CD4-positive, alpha-beta T cell treated with Interleukin-4 for 4 hours (primary cell): ENCODE results near the gene ZNF280C.
"Not testable (repeated sequence)": the region's sequence is repeated elsewhere in the genome, so short reads cannot be mapped to it uniquely, and the experiment has no call there.

Experiments
- DNase-seq: peaks from one replicate; pipeline ENCODE4 v3.0.0-alpha.2; 2020

ZNF280C gene

GRCh38 chrX:130261296-130261893 lies 7.3 kb downstream of the ZNF280C start:
- DNase-seq: no peak

- no peak for DNase-seq
Measured at GRCh38 chrX:130260316-130260715, 8.4 kb downstream of the ZNF280C start.

GRCh38 chrX:130253916-130254315 lies 14.8 kb downstream of the ZNF280C start:
- no peak for DNase-seq

- DNase-seq: no peak
Measured at GRCh38 chrX:130251671-130252070, 17.0 kb downstream of the ZNF280C start.

GRCh38 chrX:130247996-130248395 lies 20.7 kb downstream of the ZNF280C start:
- DNase-seq: no peak

- DNase-seq: no peak
Measured at GRCh38 chrX:130246084-130246483, 22.6 kb downstream of the ZNF280C start.

- DNase-seq: no peak
Measured at GRCh38 chrX:130245441-130245840, 23.3 kb downstream of the ZNF280C start.

GRCh38 chrX:130231184-130231583 lies 37.5 kb downstream of the ZNF280C start:
- not testable (repeated sequence) for DNase-seq

GRCh38 chrX:130228871-130229270 lies 39.8 kb downstream of the ZNF280C start:
- DNase-seq: no peak

- DNase-seq: no peak
Measured at GRCh38 chrX:130224810-130225209, 43.9 kb downstream of the ZNF280C start.

GRCh38 chrX:130216320-130216719 lies 52.4 kb downstream of the ZNF280C start:
- DNase-seq: no peak

GRCh38 chrX:130213376-130213775 lies 55.3 kb downstream of the ZNF280C start:
- no peak for DNase-seq

- no peak for DNase-seq
Measured at GRCh38 chrX:130212371-130212770, 56.3 kb downstream of the ZNF280C start.

GRCh38 chrX:130211415-130212186 lies 57.1 kb downstream of the ZNF280C start:
- no peak for DNase-seq

- DNase-seq: no peak
Measured at GRCh38 chrX:130204647-130205046, 64.1 kb downstream of the ZNF280C start.

GRCh38 chrX:130197464-130197863 lies 71.2 kb downstream of the ZNF280C start:
- no peak for DNase-seq

- no peak for DNase-seq
Measured at GRCh38 chrX:130196466-130196865, 72.2 kb downstream of the ZNF280C start.

- DNase-seq: no peak
Measured at GRCh38 chrX:130190801-130191200, 77.9 kb downstream of the ZNF280C start.

GRCh38 chrX:130186651-130187050 lies 82.0 kb downstream of the ZNF280C start:
- no peak for DNase-seq

GRCh38 chrX:130184857-130185256 lies 83.8 kb downstream of the ZNF280C start:
- no peak for DNase-seq

- DNase-seq: no peak
Measured at GRCh38 chrX:130184168-130184567, 84.5 kb downstream of the ZNF280C start.

- no peak for DNase-seq
Measured at GRCh38 chrX:130179579-130180215, 89.0 kb downstream of the ZNF280C start.

- no peak for DNase-seq
Measured at GRCh38 chrX:130179170-130179569, 89.5 kb downstream of the ZNF280C start.

- no peak for DNase-seq
Measured at GRCh38 chrX:130176942-130177341, 91.8 kb downstream of the ZNF280C start.
